GM21367 (cell line): ENCODE results near the gene SNAI3.
A peak's percentile ranks its signal among the peaks of the same experiment; 100 is the strongest.

Source experiments
- ATAC-seq: cut with Tn5 transposase; IDR thresholded peaks from one replicate; pipeline ENCODE4 v1.9.1; 2021; ENCODE audit not compliant: unreplicated experiment

SNAI3 gene

GRCh38 chr16:88651989-88652761 lies 34.1 kb downstream of the SNAI3 start:
- no peak for ATAC-seq

DNA sequence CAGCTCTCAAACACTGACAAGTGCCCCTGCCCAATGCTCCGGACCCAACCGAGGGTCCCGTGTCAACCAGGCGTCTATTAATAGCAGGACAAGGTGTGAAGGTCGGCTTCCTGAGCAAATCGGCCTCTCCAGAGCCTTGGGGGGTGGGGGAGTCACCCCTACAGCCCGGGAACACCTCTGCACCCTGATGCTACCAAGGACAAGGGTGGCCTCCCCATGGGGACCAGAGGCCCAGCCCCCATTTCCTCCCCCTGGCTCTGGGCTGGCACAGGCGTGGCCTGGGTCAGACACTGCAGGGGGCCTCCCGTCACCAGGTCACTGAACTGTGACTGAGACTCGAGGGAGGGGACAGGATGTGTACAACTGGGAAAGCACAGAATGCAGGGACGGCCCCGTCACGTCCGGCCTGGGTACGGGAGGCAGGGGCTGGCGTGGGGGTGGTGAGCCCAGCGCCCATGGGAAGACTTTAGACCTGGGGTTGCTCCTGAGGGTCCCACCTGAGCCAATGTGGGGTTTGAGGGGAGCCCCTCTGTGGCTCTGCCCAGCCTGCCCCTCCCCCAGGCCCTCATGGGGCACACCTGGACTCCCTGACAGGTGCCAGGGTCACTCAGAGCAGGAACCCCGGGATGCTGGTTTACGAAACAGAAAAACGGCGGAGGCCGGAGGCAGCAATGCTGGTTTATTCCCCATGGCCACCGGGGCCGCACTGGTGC lies 34.9 kb downstream of the SNAI3 start:
- peak; percentile 69 for ATAC-seq

DNA sequence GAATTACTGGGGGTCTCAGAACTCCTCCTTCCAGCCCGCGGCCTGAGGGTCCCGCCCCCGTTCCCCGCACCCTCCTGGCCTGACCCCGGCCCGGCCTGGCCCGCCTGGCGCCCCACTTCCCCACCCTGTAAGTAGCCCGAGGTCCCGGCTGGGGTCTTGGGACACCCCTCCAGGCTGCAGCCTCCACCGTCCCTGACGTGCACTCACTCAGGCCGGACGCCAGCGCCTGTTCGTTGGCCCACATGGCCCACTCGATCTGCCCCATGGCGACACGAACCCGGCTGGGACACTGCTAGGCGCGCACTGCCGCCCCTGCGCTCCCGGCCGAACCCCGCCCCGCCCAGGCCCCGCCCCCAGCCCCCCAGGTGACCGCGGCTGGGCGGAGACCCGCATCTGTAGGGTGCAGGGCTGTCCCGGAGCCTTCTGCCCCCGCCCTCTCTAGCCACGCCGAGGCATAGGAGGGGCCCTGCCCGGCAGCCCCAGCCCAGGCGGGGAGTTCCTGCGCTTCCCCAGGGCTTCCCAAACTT lies 35.5 kb downstream of the SNAI3 start, which contains the start of gene CYBA:
Gene CYBA, minus strand, starts transcription at position 305 of the 527 bp plus-strand sequence. Its CDS starts 40 bp downstream, at position 265.
- peak; percentile 47 for ATAC-seq

DNA sequence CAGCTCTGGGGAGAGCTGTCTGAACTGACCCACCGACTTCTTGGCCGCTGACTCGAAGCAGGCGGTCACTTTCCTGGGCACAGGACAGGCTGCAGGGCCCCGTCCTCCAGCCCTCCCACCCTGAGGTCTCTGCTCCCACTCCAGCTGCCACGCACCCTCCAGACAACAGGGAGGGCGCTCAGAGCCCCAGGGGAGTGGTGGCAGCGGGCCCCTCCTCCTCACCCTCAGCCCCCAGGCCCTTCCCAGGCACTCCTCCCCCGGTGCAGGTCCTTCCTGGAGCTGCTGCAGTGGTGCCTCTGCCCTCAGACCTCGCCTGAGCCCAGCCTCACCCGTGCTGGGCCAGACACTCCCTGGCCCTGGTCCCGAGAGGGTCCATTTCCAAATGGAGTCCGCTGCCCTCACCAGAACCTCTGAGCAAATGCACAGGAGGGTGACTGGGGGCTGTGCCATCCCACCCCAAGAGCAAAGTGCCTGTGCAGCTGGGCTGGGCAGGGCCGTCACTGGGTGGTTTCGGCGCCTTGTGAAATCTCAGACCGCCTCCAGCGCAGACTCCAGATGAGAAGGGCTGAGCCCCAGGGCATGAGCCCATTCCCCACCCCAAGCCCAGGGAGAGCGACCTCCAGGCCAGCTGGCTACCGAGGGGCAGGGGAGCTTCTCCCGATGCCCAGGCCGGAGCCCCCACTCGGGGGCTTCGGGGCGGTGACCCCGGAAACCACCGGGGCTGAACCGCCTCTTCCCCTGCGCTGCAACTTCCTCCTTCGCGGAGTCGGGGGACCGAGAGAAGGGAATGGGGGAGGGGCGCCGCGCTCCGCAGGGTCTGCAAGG lies 36.2 kb downstream of the SNAI3 start:
- no peak for ATAC-seq

DNA sequence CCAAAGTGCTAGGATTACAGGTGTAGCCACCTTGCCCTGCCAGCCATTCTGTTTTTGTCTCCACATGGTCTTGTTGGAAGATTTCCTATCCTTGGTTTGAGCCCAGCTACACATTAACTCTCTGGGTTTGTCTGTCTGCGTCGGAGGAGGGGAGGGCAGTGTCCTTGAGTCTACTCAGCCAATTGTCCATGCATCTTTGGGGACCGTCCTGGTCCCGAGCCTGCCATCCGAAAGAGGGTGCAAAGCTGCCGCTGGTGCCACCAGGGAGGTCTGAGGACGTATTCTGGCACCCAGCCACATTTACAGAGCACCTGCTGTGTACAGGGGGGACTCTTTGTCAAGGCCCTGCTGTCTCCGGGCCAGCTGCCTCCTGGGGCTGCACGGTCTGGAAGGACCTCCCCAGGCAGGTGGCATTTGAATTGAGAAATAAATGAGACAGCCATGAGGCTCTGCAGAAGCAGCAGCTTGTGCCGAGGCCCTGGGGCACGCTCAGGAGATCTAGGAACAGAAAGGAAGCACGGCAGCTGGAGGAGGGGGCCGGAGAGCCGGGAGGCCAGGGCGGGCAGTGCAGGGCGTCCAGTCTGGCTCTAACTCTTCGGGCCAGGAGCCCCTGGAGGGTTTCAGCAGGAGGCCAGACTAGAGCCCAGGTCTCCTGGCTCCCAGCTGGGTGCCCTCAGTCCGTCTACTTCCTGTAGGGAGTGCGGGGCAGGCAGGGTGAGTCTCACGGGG lies 36.9 kb downstream of the SNAI3 start:
- ATAC-seq = no peak

DNA sequence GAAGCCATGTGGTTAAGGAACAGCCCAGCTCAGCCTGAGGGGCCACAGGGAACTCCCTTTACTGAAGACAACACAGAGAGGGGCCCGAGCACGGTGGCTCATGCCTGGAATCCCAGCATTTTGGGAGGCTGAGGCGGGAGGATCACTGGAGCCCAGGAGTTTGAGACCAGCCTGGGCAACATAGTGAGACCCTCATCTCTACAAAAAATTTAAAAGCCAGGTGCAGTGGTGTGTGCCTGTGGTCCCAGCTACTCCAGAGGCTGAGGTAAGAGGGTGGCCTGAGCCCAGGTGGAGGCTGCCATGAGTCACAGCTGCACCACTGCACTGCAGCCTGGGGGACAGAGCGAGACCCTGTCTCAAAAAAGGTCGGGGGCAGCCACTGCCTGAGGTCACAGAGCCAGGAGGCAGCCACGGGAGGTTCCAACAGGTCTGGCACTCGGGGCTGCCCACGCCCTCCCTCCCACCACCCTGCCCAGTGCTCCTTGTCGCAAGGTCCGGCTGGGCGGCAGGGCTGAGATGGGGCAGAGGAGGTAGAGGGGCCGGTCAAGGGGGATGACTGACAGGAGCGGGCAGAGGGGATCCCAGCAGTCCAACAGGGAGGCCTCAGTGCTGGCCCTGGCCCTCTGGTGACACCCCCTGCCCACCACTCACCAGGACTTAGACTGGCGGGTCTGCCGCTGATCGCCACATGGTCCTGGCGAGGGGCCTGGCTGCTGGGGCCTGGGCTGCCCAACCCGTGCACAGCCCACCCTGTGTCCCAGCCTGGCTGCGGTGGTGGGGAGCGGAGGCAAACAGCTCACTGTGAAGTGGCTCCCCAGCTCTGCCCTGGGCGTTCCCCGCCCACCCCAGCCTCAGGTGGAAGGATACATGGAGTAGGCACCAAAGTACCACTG lies 38.9 kb downstream of the SNAI3 start:
- no peak for ATAC-seq

- no peak for ATAC-seq
Measured at GRCh38 chr16:88646345-88647034, 39.8 kb downstream of the SNAI3 start.

DNA sequence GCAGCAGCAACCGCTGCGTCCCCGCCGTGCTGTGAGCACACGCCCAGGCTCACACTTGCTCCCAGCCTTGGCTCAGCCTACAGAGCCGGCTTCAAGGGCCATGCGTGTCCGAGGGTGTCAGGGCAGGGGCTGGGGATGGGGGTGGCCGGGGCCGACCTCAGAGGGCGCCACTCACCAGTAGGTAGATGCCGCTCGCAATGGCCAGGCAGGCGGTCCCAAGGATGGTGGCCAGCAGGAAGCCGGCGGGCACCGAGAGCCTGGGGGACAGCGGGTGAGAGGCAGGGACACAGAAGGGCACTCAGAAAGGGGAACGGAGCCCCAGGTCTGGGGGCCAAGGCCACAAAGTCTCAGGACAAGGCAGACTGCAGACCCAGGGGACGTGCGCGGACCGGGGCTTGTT lies 40.4 kb downstream of the SNAI3 start:
- ATAC-seq = no peak

- no peak for ATAC-seq
Measured at GRCh38 chr16:88645455-88645854, 40.9 kb downstream of the SNAI3 start.

DNA sequence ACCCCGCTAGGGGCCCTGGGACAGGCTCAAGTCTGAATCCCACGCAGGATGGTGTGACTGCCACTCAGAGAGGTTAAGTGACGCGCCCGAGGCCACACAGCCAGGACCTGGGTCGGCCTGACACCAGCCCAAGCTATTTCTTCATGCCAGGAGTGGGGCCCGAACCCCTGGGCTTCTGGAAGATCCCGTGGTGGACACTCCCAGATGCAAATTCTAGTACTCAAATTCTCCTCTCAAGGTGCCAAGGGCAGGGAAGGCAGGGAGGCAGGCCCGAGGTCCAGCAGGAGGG lies 42.7 kb downstream of the SNAI3 start:
- no peak for ATAC-seq

DNA sequence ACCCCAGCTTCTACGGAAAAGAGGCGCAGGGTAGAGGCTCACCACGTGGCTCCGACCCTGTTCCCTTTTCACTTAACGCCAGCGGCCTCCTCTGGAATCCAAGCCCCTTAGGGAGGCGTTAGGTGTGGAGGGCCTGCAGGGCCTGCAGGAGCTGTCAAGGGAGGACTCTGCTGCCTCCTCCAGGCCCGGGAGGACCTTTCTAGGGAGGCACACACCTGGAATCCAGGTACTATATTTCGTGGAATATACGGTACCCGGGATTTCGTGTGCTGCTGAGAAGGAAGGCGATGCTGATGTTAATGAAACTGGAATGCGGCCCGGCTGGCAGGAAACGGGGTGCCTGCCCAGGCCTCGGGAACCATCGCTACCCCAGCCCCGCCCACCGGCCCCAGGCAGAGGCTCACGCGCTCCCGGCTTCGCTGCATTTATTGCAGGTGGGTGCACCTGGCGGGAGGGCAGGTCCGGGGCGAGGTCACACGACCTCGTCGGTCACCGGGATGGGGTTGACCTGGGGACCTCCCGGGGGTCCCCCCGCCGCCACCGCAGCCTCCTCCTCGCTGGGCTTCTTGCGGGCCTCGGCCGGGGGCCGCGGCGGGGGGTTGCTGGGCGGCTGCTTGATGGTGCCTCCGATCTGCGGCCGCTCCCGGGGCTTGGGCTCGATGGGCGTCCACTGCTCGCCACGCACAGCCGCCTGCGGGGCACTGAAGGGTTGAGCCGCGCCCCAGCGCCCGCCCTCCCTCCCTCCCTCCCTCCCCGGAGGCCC lies 43.2 kb downstream of the SNAI3 start:
- no peak for ATAC-seq

DNA sequence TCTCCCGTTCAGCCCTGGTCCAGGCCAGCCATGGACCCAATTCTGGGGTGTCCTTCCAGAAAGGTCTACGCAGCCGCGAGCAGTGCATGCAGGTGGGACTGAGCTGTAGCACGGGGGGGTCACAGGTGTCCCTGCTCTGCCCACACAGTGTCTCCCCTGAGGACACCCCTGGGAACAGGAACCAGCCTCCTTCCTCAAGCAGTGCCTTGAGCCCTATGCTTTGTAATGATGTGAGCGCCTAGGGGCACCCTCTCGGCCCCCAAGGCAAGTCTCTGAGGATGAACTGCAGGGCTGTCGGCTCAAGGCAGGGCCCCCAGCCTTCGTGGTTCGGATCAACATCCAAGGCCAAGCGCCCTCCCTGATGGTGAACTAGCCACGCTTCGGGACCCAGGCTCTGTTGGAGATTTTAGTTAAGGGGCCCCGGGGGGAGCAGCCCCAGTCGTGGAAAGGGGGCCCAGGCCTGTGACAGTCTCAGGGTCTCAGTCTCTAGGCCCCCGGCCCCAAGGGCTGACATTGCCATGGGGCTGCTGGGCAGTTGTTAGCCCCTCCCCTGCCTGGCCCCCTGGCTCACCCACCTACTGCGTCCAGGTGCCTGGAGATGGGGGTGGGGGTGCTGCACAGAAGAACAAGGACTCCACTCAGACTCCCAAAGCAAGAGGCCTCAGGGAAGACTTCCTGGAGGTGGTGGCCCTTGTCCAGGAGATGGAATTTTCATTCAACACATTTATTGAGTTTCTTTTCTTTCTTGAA lies 45.6 kb downstream of the SNAI3 start:
- no peak for ATAC-seq

GRCh38 chr16:88640039-88640495 lies 46.2 kb downstream of the SNAI3 start:
- no peak for ATAC-seq

DNA sequence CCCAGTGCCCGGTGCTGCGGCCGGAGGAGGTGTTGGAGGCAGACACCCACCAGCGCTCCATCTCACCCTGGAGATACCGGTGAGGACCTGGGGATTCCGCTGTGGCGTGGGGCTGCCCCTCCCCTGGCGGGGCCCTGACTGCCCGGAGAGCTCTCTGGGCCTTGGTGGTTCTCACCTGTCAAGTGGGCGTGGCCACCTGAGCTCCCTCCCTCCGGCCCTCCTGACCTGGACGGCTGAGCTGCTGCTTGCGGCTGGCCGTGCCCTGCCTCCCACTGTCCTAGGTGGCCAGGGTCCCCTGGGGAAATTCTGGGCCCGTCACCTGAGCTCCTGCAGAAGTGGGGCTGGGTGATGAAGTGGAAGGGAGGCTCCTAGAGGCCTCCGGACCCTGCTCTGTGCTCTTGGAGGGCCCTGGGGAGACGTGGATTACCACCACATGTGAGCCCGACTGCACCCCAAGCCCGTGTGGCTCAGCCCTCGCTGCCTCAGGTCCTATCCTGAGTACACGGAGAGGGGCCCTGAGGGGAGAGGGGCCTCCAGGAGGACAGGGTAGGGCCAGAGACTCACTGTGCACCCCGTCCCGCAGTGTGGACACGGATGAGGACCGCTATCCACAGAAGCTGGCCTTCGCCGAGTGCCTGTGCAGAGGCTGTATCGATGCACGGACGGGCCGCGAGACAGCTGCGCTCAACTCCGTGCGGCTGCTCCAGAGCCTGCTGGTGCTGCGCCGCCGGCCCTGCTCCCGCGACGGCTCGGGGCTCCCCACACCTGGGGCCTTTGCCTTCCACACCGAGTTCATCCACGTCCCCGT lies 46.9 kb downstream of the SNAI3 start:
- ATAC-seq = no peak

- ATAC-seq = no peak
Measured at GRCh38 chr16:88638323-88639230, 47.7 kb downstream of the SNAI3 start, which contains the start of gene IL17C. IL17C (plus strand) TSS chr16:88638572; CDS start chr16:88638642, 70 bp downstream.
